GM21737 (cell line): ENCODE data around the gene LGALS8.
"Not testable (repeated sequence)": the region's sequence is repeated elsewhere in the genome, so short reads cannot be mapped to it uniquely, and the experiment has no call there.

Experiments used
- ATAC-seq: cut with Tn5 transposase; IDR thresholded peaks from one replicate; pipeline ENCODE4 v1.9.1; 2021; ENCODE audit warnings: mild to moderate bottlenecking, moderate library complexity; ENCODE audit not compliant: unreplicated experiment

Gene LGALS8

DNA sequence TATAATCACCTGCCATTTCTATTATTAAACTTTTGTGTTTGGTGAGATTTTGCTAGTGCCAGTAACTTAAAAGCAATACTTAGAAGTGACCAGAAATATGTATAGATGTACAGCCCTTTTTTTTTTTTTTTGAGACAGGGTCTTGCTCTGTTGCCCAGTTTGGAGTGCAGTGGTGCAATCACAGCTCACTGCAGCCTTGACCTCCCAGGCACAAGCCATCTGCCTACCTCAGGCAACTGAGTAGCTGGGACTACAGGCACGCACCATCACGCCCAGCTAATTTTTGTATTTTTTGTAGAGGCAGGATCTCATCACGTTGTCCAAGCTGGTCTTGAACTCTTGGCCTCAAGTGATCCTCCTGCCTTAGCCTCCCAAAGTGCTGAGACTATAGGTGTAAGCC lies 56.6 kb downstream of the LGALS8 start:
- not testable (repeated sequence) for ATAC-seq

DNA sequence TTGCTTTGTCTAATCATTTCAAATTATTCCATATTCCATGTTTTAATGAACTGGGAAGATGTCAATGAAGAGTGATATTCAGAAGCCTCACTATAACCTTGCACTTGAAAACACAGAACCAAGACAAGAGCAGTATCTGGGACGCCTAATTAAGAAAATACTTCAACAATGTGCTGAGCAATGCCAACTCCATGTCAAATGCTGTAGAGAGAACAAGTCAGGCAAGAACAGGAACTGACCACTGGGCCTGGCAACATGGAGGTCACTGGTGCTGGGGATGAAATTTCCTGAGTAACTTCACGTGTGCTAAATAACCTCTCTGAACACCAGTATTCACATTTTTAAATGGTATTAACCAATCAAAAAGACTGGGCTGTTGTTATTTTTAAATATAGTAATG lies 57.7 kb downstream of the LGALS8 start:
- ATAC-seq = no peak

DNA sequence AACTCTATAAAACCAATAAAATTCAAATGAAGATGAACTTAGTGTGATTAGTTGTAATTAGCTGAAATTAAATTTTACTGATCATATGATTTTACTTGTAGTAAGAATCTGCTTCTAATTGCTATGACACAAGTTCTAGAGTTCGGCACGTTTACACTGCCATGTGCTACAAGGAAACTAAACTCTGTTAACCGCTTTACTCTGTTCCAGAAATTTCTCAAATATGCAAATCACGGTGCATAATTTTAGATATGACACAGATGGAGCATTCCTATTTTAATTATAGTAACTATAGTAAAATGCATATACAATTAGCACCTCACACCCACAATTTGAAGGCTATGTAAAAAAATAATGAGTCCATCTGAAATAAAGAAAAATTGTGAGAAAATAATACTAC lies 65.7 kb downstream of the LGALS8 start:
- ATAC-seq = no peak

DNA sequence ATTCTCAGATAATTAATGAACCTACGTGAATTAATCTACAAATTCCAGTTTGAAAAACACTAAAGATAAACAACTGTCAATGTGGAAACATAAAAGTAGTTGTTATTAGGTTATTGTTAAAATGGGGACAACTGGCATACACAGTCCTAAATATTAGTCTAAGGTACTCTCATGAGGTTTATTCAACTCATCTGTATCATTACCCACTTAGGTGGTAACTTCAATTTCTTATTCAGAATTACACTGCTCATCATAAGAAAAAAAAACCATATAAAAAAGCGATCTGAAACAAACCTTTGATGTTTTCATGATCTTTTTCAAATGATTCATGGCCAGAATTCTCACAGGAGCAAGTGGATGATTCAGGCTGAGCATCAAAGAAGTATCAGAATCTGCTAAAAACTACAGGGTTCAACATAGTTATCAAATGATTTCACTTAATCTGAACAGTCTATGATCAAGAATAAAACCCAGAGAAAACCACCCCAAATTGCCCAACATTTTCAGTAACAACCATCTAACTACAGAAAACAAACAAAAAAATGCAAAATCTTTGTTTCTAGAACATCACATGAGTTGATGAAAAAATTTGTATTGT lies 66.9 kb downstream of the LGALS8 start:
- ATAC-seq = no peak

DNA sequence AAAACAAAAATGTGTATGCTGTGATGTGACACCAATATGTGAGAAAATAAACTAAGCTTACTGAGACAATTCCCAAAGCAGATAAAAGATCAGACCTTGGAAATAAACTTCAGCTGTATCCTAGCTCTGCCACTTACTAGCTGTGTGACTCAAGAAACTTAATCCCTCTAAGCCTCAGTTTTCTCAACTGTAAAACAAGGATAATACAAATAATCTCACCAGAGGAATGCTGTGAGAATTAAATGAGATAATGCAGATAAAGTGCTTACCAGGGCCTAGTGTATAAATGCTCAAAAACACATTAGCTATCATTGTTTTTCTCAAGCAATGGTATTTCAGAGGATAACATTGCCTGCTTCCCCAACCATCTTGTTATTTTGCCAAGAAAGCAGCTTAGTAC lies 78.4 kb downstream of the LGALS8 start:
- no peak for ATAC-seq
